A549 (cell line): ENCODE data around the gene ZNF420.
"Not testable (repeated sequence)": the region's sequence is repeated elsewhere in the genome, so short reads cannot be mapped to it uniquely, and the experiment has no call there.

ENCODE experiments used
- CTCF ChIP-seq: fragments of >200 bp; sonication (Bioruptor Twin); formaldehyde crosslinking; IDR thresholded peaks from 3 replicates; pipeline ENCODE4 v1.5.1; 2016
- GATA3 ChIP-seq: IDR thresholded peaks from 2 replicates; pipeline ENCODE4 v1.6.1; 2012; ENCODE audit warnings: borderline replicate concordance
- HDAC2 ChIP-seq: fragments of 200-600 bp; sonication (generic); IDR thresholded peaks from 2 replicates; pipeline ENCODE4 v1.6.1; 2016
- MAX ChIP-seq: IDR thresholded peaks from 2 replicates; pipeline ENCODE4 v1.6.1; 2012
- POLR2A ChIP-seq: IDR thresholded peaks from 2 replicates; pipeline ENCODE4 v1.6.1; 2012; ENCODE audit warnings: mild to moderate bottlenecking, low read length
- RAD21 ChIP-seq, 2 experiments: fragments of >200 bp in 1 of 2; sonication (Bioruptor Twin) in 1 of 2; formaldehyde crosslinking in 1 of 2; IDR thresholded peaks in 1 of 2; conservative IDR thresholded peaks in 1 of 2; 2 replicates in 1 of 2; 3 replicates in 1 of 2; pipeline ENCODE4 v1.6.1; 2012 to 2018; ENCODE audit warnings: inconsistent platforms in 1 of 2

- TF ChIP-seq HDAC2; POLR2A; CTCF; GATA3; RAD21 (conservative IDR thresholded peaks at IDR 0.05 in 1 of 2, IDR thresholded peaks at IDR 0.05 in 1 of 2); MAX: not testable (repeated sequence)
Measured at GRCh38 chr19:37064886-37065285, 13.3 kb upstream of the ZNF420 start.
